NCI-H526 treated with DMSO at 0.1 percent for 48 hours (cell line): ENCODE data around the gene TMEM200C.

ENCODE experiments used
- DNase-seq: peaks from one replicate; lab custom pipeline; 2025; lab: John Stamatoyannopoulos, UW

Gene TMEM200C

DNA sequence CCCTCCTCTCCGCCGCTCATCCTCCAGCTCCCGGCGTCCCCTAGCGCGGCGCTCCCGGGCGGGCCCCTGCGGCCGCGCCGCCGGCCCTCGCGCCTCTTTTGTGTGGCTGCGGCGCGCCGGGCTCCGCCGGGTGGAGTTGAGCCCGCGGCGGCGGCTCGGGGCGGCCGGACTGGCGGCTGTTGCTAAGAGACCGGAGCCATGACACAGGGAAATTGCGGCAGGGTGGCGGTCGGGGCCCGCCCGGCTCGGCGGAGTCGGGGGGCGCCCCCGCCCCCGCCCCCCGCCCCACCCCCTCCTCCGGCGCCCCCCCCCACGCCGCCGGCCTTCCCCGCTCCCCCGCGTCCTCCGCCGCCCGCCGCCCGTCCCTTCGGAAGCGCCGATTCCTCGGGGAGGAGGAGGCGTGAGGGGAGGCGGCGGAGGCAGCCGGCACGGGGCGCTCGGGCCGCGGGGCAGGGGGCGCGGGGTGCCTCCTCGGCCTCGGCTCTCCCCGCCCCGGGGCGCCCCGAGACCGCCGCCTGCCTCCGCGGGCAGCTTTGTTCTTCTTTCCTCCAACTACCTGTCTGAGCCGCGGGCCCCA, at the start of gene TMEM200C:
TSS of gene TMEM200C (minus strand) at position 224 of the 577 bp plus-strand sequence. CDS start 3,459 bp downstream, outside the sequence.
- DNase-seq, result peak; percentile 11

DNA sequence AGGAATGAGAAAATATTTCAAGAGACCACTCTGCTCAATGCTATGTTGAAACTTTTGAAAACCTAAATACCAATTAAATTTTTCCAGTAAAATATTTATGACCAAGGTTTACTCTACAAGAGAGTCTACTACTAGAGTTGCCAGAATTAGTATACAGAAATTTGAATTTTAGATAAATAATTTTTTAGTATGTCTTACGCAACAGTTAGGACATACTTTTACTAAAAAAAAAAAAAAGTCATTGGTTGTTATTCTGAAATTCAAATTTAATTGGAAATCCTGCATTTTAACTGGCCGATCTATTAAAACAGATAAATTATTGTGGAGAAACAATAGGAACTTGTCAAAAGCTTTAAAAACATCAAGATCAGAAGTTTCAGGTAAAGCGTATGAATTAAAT, 49.1 kb upstream of the TMEM200C start:
- no peak for DNase-seq

DNA sequence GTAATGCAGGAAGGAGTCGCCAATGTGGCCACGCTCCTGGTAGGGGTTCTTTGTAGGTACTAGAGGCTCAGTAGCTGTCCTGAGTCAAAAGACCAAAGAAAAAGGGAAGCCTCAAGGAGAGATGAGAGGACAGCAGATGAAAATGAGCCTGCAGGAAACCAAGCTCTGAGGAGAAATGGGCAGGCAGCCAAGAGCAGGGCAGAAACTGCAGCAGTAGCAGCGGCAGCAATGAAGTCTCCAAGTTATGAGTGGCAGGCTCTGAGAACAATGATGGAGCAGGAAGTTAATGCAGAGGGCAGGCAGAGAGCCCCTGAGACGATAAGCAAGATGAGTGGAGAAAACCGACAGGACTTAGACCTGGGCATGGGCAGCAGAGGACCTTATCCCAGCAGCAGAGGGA, 48.2 kb upstream of the TMEM200C start:
- no peak for DNase-seq

DNA sequence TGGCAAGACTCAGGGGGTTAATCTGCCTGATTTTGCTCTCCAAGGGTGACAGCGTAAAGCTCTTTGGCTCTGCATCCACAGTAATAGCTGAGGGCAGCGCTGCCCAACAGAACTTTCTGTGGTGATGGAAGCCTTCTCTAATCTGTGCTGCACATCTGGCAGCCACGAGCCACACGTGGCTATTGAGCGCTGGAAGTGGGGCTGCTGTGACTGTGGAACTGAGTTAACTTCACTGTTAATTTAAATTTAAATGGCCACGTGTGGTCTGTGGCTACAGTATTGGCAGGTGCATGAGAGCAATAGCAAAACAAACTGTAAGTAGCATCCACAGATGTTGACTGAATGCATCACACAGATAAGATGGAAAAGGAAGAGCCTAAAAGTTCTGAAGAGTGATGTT, 47.3 kb upstream of the TMEM200C start:
- DNase-seq, result no peak

DNA sequence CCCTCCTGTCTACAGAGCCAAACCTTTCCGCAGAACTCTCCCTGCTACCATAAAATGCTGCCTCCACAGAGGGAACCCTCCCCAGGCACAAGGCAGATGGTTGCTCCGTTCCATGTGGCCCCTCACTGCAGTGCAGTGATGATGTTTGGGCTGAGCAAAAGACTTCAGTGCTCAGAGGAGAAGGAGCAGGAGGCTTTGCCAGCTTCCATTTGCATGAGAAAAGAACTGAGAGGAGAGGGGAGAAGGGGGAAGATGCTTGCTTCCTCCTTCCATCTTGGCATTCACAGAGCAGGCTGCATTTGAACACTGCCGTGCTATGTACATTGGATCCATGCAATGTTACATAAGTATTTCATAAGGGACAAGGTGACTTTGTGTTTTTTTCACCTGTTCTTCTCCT, 46.6 kb upstream of the TMEM200C start:
- DNase-seq, result no peak

DNA sequence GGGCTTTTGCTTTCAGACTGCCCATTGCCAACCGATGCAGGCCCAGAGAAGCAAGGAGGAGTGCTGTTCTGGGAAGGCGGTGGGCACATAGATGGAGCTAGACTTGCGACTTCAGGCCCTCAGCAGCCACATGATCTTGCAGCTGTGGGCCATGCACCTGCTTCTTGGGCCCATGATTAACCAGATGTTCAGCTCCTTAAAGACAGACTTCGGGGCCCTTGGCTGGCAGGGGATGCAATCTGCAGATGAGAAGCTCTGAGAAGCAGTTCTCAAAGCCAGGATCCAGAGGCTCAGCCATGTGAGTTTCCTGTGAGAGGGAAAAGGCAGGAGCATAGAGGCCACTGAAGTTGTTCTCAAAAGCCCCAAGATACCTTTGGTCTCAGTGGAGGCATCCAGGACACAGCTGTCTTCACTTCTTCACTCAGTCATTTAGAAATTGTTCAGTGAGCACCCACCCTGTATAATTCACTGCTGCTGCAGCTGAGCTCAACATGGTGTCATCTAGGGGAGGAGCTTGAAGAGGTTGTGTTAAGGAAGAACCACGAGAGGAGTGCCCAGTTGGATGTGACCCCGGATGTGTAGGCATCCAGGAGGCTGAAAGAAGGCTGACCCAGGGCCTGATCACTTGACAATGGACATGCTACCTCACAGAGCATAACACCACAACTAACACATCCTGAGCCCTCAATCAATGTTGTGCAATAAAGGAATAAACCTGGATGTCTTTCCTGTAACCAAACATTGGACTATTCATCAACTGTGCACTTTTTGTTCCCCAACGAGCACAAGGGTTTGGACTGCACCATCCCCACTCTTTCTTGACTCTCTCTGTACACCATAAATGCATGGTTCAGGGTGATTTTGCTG, 44.7 kb upstream of the TMEM200C start:
- DNase-seq, result no peak

DNA sequence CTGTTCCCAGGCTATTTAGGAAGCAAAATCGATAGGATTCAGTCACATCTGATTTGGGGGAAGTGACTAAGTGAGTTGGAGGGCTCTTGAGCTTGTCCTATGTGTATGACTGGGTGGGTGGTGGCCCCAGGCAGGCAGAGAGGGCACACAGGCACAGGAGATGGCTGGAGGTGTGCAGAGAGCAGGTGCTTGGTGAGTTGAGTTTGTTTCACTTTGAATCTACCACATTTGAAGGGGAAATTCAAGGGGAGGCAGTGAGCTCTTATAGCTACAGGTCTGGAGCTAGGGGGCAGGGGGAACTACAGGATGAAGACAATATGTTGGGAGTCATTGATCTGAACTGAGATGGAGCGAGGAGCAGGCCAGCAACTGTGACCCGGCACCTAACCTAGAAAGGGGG, 42.5 kb upstream of the TMEM200C start:
- DNase-seq, result no peak

DNA sequence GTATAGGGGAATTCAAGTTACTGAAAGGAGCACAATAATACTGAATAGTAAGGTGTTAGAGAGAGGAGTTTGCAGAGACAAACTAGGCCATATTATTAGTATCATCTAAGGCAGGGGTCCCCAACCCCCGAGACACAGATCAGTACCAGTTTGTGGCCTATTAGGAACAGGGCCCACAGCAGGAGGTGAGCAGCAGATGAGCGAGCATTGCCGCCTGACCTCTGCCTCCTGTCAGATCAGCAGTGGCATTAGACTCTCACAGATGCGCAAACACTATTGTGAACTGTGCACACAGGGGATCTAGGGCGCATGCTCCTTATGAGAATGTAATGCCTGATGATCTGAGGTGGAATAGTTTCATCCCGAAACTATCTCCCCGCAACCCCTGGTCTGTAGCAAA, 41.8 kb upstream of the TMEM200C start:
- DNase-seq, result no peak

DNA sequence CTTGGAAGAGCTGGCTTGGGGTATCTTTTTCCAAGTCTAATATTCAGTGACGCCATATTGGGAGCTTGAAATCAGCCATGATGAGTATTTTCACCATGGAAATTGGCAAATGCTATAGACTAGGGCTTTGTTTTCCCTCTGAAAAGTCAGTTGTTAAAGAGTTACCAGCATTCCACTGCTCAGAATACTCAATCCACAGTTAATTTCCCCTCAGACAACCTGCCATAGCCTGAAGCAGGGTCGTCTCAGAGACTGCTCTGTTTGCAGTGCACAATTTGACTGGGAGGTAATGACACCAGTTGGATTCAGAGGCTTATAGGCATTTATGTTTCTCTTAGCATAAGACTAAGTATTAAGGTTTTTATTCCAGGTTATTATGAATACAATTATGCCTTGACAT, 35.5 kb upstream of the TMEM200C start:
- DNase-seq, result no peak

DNA sequence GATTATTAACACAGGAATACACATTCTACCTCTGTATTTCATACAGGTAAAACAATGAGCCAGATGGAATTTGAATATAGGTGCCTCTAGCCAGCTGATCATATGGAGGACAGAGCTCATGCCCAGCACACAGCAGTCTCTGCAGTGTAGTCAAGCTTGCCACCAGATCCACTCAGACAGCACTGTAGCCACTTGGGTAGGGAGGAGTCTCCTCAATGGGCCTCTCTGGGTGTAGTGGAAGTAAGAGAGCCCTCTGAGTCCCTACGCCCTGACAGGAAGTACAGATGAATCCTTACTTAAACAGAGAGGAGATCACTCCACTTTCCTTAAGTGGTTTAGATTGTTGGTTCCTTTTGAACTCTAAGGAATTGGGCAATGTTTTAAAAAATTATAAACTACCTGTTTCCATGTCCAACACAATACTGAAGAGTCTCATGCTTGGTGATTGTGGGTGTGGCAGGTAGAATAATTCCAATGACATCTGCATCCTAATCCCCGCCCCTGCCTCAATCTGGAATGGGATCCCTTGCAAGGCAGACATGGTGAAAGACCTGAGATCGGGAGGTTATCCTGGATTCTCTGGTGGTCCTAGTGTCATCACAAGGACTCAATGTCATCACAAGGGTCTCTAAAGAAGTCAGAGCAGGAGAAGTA, 23.0 kb upstream of the TMEM200C start:
- DNase-seq, result peak; percentile 36

DNA sequence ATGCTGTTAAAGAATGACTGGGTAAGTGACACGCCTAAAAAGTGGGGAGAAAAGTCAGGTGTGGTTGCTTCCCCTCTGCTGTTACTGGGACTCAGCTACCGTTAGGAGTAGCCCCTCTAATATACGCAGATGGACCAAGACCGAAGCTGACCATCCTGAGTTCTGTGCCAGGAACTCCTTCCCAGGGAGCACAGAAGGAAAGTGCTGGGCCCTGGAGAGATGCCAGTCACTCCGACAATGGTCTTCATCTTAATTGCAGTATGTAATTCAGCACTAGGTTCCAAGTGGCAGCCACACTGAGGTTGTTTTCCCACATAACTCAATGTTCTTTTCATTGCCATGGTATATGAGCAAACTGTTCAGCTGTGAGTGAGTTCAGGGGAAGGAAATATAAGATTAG, 19.6 kb upstream of the TMEM200C start:
- DNase-seq, result no peak

DNA sequence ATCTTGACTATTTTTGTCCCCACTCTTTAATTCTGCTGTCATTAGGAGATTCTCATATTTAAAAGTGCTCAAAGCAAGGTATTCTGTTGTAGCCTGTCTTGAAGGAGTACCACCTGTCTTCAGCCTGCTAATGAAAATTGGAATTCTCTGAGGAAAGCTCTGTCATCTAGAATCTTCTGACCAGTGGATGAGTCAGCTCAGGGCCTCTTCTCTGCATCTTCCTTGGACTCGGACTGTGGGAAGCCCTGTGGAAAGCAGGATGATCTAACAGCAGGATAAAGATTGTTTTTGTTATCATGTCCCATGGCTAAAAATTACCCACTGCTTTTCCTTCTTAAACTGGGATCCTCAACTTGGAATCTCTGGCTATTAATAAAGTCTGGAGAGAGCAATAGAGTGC, 18.7 kb upstream of the TMEM200C start:
- DNase-seq, result no peak

DNA sequence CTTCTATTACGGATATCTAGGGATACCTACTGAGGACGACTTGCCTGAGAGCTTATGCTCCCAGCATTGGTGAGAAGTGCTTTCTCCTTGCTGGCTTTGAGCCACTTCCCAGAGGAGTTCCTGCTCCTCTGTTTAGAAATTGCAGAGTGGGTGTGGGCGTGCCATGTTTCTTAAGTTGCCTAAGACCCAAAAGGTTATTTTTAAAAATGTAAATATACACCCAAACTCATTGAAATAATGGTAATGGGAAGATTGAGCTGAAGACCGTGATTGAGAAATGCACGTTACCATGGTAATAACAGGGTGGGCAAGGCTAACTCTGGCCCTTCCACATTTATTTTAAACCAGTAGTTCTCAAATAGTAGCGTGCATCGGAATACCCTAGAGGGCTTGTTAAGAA, 17.2 kb upstream of the TMEM200C start:
- no peak for DNase-seq

DNA sequence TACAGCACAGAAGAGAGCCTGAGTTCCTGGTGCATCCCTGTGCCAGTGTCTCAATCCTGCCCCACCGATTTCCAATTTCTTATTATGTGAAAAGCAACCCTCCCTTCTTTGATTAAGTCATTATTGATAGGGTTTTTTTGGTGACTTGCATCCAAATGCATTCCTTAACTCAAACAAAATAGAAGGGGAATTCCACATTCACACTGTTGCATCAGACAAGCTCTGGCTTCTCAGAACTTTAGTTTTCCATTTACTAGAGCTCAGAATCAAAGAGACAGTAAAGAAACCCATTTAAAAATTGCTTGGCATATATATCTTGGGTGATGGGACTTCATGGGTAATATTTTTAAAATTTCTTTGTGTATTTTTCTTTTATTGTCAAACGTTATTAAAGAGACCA, 13.8 kb upstream of the TMEM200C start:
- DNase-seq, result no peak

DNA sequence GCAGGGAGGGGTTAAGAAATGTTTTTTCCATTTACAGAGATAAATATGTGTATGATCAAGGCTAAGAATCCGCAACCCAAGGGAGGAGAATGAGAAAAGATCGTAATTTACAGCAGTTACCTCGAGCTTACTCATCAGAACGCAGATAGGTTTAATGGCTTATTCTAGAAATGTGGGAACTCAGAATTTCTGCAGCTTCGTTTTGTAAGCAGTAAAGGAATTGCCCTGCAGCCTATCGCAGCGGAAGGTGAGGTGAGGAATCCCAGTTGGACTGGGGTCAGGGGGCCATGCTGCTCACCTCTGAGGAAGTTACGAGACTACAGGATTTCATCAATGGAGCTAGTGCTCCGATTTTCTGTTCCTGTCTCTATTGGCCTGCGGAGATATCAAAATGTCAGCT, 8.1 kb upstream of the TMEM200C start:
- no peak for DNase-seq

DNA sequence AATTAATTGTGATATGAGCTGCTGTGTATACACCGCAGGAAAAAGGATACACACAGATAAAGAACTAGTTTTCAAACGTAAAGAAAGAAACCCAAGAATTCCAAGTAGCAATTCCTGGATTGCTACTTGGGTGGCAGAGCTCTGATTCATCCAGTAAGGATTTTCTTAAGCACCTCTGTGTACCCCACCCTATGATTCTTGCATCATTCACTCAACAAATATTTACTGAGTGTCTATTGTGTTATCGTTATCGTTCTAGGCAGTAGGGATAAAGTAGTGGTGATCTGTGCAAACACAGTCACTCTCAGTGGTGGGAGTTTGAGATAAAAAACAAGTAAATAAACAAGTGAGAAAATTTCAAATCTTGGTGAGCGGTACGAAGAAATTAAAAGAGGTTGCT, 4.9 kb upstream of the TMEM200C start:
- no peak for DNase-seq

DNA sequence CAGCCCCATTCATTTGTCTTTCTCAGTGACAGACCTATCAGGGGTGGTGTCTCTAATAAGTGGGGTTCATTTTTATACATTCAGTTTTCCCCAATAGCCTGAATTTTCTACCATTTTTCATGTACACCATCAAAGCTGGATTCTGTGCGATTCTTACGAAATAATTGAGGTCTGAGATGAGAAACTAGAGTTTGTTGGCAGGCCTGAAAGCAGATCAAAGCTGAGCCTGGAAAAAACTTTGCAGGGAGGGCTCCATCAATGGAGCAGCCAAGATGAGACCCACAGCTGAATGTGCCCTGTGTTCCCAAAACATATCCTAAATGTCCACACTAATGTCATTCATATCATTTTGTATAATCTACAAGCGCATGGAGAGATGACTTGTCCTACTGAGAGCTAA, 4.5 kb upstream of the TMEM200C start:
- no peak for DNase-seq

DNA sequence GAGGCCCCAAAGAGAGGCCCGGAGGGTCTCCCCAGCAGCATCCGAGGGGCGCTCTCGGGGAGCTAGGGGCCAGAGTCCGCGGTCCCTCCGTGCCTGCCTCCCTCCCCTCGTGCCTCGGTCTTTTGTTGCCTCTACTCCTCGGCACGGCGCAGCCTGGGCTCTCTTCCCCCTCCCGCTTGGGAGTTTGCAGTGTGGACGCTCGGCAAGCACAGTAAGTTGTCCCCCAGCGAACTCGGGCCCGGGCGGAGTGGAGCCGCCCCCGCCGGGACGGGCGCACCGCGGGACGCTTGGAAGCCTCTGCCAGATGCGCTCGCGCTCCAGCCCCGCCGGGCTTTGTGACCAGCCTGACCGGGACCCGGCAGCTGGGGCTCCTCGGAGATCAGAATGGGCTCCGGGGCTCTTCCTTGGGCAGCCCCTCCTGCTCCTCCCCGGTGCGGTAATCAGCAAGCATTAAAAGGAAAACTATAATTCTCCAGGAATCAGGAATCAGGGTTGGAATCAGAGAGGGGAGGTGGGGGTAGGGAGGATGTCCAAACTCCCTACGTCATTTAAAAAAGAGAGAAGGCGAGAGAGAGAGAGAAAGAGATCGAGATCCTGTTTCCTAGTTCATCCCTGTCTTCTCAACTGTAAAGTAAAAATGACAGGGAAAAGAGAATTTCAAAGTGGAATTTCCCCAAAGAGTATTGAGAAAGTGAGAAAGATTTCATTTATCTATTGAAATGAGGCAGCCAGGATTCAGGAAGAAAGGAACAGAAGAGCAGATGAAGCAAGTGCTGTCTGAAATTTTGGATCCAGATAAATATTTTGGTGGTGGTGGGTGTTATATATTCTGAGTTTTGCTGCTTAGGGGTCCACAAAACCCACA, 786 bp upstream of the TMEM200C start:
- peak; percentile 6 for DNase-seq

DNA sequence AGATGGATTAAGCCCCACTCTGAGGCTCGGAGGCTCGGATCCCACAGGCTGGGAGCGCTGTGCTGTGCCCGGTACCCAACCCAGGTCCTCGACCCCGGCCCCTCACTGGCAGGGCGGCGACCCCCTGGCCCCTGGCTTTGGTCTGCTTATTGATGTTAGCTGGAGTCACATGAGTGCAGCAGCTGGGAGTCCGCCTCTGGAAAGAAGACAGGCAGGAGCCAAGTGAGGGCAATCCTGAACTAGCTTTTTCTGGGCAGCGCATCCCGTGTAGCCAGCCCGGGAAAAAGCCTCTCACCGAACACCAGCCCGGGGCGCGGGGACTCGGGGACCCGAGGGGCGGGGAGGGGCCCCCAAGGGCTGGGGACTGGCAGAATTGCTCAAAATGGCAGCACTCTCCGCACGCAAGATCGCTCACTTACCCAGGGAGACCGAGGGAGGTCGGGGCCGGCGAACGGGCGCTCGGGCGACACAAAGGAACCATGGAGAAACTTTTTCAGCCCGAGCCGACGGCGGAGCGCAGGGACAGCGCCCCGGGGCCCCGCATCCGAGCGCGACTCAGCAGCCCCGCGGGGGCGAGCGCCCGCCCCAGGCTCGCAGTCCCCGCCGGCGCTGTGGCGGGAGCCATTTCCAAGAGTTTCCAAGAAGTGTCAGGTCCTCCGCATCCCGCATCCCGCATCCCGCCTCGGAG, 567 bp downstream of the TMEM200C start:
- DNase-seq, result no peak

DNA sequence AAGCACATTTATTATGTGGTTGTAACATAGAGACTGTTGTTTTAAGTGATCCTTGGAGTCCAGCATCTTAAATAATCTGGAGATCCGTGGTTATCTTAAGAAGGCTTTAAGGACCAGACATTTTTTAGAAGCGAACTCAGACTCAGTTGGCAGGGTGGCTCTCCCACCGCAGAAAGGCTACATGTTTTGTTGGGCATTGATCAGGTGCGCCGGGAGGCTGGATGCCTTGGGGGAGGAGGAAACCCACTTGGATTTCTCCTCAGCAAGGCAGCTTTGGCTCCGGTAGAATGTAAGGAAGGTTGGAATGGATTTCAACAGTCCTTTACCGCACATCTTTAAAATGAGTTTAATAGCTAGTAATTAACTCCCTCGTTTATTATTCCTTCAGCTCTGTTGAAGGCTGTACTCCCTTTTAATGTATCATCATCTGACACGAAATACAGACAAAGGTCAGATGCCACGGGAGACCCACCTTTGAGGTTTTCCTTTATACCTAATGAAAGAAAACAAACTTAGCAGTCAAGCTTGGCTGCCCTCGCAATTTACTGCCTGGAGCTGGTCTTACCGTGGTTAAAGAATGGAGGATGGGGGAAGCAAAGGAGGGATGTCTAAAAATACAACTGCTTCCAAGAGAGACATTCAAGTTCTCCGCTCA, 1.2 kb downstream of the TMEM200C start:
- DNase-seq, result peak; percentile 18

DNA sequence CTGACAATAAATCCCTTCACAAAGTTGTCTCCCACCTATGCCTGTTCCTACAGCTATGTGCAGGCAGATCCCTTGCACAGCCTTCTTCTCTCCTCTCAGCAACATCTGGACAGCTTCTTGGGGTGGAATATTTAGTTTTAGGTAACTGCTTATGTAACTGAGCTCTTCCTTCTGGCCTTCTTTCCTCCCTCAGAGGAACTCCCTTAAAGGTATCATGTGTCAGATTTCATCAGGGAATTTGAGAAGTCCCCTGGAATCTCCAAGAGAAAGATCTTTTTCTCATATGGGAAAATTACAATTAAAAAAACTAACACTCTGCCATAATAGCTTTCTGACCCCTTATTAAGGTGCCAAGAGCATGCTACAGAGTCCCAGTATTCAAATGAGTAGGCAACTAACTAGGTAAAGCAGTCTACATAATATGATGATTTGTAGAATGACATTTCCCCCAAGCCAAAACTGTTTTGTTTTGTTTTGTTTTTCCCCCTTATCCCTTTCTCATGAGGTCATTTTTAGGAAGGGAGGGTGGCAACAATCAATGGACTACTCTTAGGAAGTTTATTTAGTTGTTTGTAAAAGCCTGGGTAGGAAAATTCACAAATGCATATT, 2.4 kb downstream of the TMEM200C start:
- DNase-seq, result no peak
